Mucosa of rectum (tissue), 2 donors: ENCODE data around the gene KRT26.

Experiments used
- H3K27ac ChIP-seq, 2 donors: one replicate each; pipeline ENCODE4 v1.7.0; 2013; ENCODE audit warnings: inconsistent platforms in 2 of 2, low read depth in 2 of 2, low read length in 2 of 2
- H3K27me3 ChIP-seq, 2 donors: one replicate each; pipeline ENCODE4 v1.7.0; 2013; ENCODE audit warnings: low read length in 2 of 2; ENCODE audit not compliant: control insufficient read depth in 2 of 2, insufficient read depth in 2 of 2
- H3K36me3 ChIP-seq, 2 donors: one replicate each; pipeline ENCODE4 v1.7.0; 2013; ENCODE audit warnings: low read length in 2 of 2; ENCODE audit not compliant: control insufficient read depth in 2 of 2, insufficient read depth in 2 of 2
- H3K4me1 ChIP-seq, 2 donors: one replicate each; pipeline ENCODE4 v1.7.0; 2013; ENCODE audit warnings: low read length in 2 of 2, mild to moderate bottlenecking in 1 of 2; ENCODE audit not compliant: control insufficient read depth in 2 of 2, insufficient read depth in 2 of 2
- H3K4me3 ChIP-seq, 2 donors: one replicate each; pipeline ENCODE4 v1.7.0; 2013; ENCODE audit warnings: low read length in 2 of 2
- H3K9ac ChIP-seq, 2 donors: one replicate each; pipeline ENCODE4 v1.7.0; 2013; ENCODE audit warnings: low read length in 2 of 2, low read depth in 1 of 2, mild to moderate bottlenecking in 1 of 2
- H3K9me3 ChIP-seq, 2 donors: one replicate each; pipeline ENCODE4 v1.7.0; 2013; ENCODE audit warnings: low read length in 2 of 2; ENCODE audit not compliant: control insufficient read depth in 2 of 2
- donor health status: healthy.
- donor health status: Normal muscosa, but diverticular disease.

Gene KRT26

GRCh38 chr17:40717776-40718175 lies 54.2 kb downstream of the KRT26 start:
- no peaks in the 10 kb centered on the region for H3K36me3 ChIP-seq
- no peaks in the 10 kb centered on the region for H3K9me3 ChIP-seq
- no peak overlapping the region for H3K4me3 ChIP-seq
- no peak overlapping the region for H3K9ac ChIP-seq
- H3K27me3 ChIP-seq = peaks cover 3 to 4% of the 10 kb centered on the region in 2 donors
- no peaks in the 10 kb centered on the region for H3K4me1 ChIP-seq
- no peak overlapping the region for H3K27ac ChIP-seq
